Peyer's patch (tissue), 4 donors: ENCODE results near the gene COL23A1. TPM values are rescaled to one million over a fixed set of nuclear protein-coding genes. Genes with fewer than 3 reads are reported as not detected.

Experiments used
- DNase-seq, 3 donors: peaks; one replicate each; pipeline ENCODE4 v3.0.0-alpha.2; 2017 to 2019
- H3K27ac ChIP-seq, 4 donors: fragments of 200-600 bp; sonication (generic); one replicate each; pipeline ENCODE4 v1.5.1; 2016 to 2019
- H3K27me3 ChIP-seq, 2 donors: fragments of 200-600 bp; sonication (generic); one replicate each; pipeline ENCODE4 v1.5.1; 2019
- H3K36me3 ChIP-seq, 3 donors: fragments of 200-600 bp; sonication (generic); one replicate each; pipeline ENCODE4 v1.5.1; 2016 to 2019
- H3K4me1 ChIP-seq, 4 donors: fragments of 200-600 bp; sonication (generic); one replicate each; pipeline ENCODE4 v1.5.1; 2016 to 2019
- H3K4me3 ChIP-seq, 4 donors: fragments of 200-600 bp; sonication (generic); 1 replicate in 3 of 4; 2 replicates in 1 of 4; pipeline ENCODE4 v1.5.1; 2016 to 2019; ENCODE audit warnings: mild to moderate bottlenecking in 1 of 4
- H3K9me3 ChIP-seq, 4 donors: fragments of 200-600 bp; sonication (generic); one replicate each; pipeline ENCODE4 v1.5.1; 2016 to 2019; ENCODE audit warnings: mild to moderate bottlenecking in 1 of 4
- CTCF ChIP-seq, 6 experiments: fragments of 450-650 bp in 4 of 6; fragments of 200-600 bp in 2 of 6; sonication (generic) in 1 of 6; IDR thresholded peaks; one replicate each; pipeline ENCODE4 v1.5.1; 2017 to 2019; ENCODE audit warnings: antibody characterized with exemption in 6 of 6, mild to moderate bottlenecking in 3 of 6, moderate library complexity in 1 of 6
- POLR2A ChIP-seq, 2 donors: fragments of 450-650 bp; IDR thresholded peaks; one replicate each; pipeline ENCODE4 v1.5.1; 2017; ENCODE audit warnings: antibody characterized with exemption in 2 of 2, mild to moderate bottlenecking in 2 of 2, moderate library complexity in 2 of 2
- total RNA-seq, 4 donors: library from RNA; depleted of rRNA; stranded (reverse); fragments of >200 nt; gene quantifications; one replicate each; pipeline ENCODE4 v1.1.0, GENCODE V29; 2016

COL23A1 gene
- total RNA-seq, 4 donors from 2014 or later = 0.57 to 5.8 (median 1.2) TPM; not detected in 1

GRCh38 chr5:178194026-178194425 lies 396.2 kb downstream of the COL23A1 start:
- Histone ChIP-seq H3K36me3 (no peaks in the 10 kb centered on the region), H3K27me3 (no peaks in the 10 kb centered on the region), H3K4me1 (no peaks in the 10 kb centered on the region), H3K27ac (no peak overlapping the region), H3K4me3 (no peak overlapping the region), H3K9me3 (no peaks in the 10 kb centered on the region)
- DNase-seq = no peak
- TF ChIP-seq POLR2A (IDR thresholded peaks at IDR 0.05) (no peak), CTCF (IDR thresholded peaks at IDR 0.05) (no peak)

DNA sequence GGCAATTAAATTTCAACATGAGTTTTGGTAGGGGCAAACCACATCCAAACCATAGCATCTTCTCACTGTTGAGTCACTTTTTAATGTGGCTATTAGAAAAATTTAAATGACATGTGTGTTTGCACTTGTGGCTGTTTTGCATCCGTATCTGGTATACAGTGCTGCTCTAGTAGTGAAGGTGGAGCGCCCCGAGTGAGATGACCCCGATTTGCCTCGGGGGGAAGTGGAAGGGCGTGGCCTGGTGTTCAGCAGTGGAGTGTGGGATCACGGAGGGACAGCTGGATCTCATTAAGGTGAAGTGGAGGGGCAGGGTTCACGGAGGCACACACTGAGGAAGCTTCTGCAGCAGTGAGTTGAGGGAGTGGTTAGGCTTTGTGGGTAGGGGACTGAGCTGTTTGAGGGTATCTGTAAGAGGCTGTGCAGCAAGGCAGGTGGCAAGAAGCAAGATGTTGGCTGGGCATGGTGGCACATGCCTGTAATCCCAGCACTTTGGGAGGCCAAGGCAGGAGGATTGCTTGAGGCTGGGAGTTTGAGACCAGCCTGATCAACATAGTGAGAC lies 396.9 kb downstream of the COL23A1 start:
- Histone ChIP-seq H3K27ac (no peak overlapping the region), H3K9me3 (no peaks in the 10 kb centered on the region), H3K4me3 (no peak overlapping the region), H3K36me3 (no peaks in the 10 kb centered on the region), H3K4me1 (no peaks in the 10 kb centered on the region), H3K27me3 (no peaks in the 10 kb centered on the region)
- no peak for DNase-seq
- TF ChIP-seq POLR2A (IDR thresholded peaks at IDR 0.05) (no peak), CTCF (IDR thresholded peaks at IDR 0.05) (no peak)

GRCh38 chr5:178192787-178193186 lies 397.4 kb downstream of the COL23A1 start:
- no peak overlapping the region for H3K27ac ChIP-seq
- no peak for DNase-seq
- no peaks in the 10 kb centered on the region for H3K9me3 ChIP-seq
- H3K27me3 ChIP-seq = no peaks in the 10 kb centered on the region
- no peaks in the 10 kb centered on the region for H3K4me1 ChIP-seq
- no peak overlapping the region for H3K4me3 ChIP-seq
- H3K36me3 ChIP-seq = no peaks in the 10 kb centered on the region
- TF ChIP-seq CTCF (IDR thresholded peaks at IDR 0.05) = no peak

DNA sequence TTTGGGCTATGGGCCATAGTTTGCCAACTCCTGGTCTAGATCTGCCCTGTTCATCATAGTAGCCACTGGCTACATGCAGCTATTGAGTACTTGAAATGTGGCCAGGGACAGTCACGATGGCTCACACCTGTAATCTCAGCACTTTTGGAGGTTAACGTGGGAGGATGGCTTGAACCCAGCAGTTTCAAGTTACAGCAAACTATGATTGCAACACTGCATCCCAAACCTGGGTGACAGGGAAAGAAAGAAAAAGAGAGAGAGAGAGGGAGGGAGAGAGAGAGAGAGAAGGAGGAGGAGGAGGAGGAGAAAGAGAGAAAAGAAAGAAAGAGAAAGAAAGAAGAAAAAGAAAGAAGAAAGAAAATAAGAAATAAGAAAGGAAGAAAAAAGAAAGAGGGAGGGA lies 397.9 kb downstream of the COL23A1 start:
- H3K4me1 ChIP-seq = no peaks in the 10 kb centered on the region
- TF ChIP-seq POLR2A (IDR thresholded peaks at IDR 0.05) (no peak), CTCF (IDR thresholded peaks at IDR 0.05) (no peak)
- no peaks in the 10 kb centered on the region for H3K27me3 ChIP-seq
- no peak overlapping the region for H3K4me3 ChIP-seq
- no peaks in the 10 kb centered on the region for H3K36me3 ChIP-seq
- H3K27ac ChIP-seq = no peak overlapping the region
- H3K9me3 ChIP-seq = no peaks in the 10 kb centered on the region
- no peak for DNase-seq

GRCh38 chr5:178191661-178192060 lies 398.5 kb downstream of the COL23A1 start:
- no peak for DNase-seq
- H3K27ac ChIP-seq = no peak overlapping the region
- no peaks in the 10 kb centered on the region for H3K36me3 ChIP-seq
- H3K9me3 ChIP-seq = no peaks in the 10 kb centered on the region
- H3K27me3 ChIP-seq = no peaks in the 10 kb centered on the region
- no peak overlapping the region for H3K4me3 ChIP-seq
- TF ChIP-seq CTCF (IDR thresholded peaks at IDR 0.05) (no peak), POLR2A (IDR thresholded peaks at IDR 0.05) (no peak)
- no peaks in the 10 kb centered on the region for H3K4me1 ChIP-seq

DNA sequence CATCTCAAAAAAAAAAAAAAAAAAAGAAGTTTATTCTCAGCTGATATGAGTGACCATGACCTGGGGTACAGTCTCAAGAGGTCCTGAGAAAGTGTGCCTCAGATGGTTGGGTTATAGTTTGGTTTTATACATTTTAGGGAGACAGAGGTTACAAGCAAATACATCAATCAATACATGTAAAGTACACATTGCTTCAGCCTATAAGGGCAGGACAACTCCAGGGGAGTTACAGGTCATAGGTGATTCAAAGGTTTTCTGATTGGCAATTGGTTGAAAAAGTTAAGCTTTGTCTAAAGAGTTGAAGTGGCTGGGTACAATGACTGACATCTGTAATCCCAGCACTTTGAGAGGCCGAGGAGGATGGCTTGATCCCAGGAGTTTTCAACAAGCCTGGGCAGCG lies 400.8 kb downstream of the COL23A1 start:
- Histone ChIP-seq H3K9me3 (no peaks in the 10 kb centered on the region), H3K4me1 (no peaks in the 10 kb centered on the region), H3K36me3 (no peaks in the 10 kb centered on the region), H3K27ac (no peak overlapping the region), H3K27me3 (no peaks in the 10 kb centered on the region), H3K4me3 (no peak overlapping the region)
- no peak for TF ChIP-seq POLR2A (IDR thresholded peaks at IDR 0.05)
- no peak for TF ChIP-seq CTCF (IDR thresholded peaks at IDR 0.05)
- DNase-seq = no peak
